Lower lobe of right lung (tissue), 2 donors: ENCODE data around the gene MAML3. TPM values are rescaled to one million over a fixed set of nuclear protein-coding genes. Genes with fewer than 3 reads are reported as not detected.

Source experiments
- ATAC-seq, 2 donors: fragments of 200-7000 bp; cut with Tn5 transposase; one replicate each; pipeline ENCODE4 v1.9.1; 2020 to 2022; ENCODE audit warnings: mild to moderate bottlenecking in 2 of 2, moderate library complexity in 2 of 2
- DNase-seq: peaks from one replicate; pipeline ENCODE4 v3.0.0-alpha.2; 2020
- H3K27ac ChIP-seq: fragments of 200-600 bp; one replicate; pipeline ENCODE4 v1.8.0; 2022
- H3K27me3 ChIP-seq: fragments of 200-600 bp; one replicate; pipeline ENCODE4 v1.8.0; 2022; ENCODE audit warnings: low read depth
- H3K36me3 ChIP-seq: fragments of 200-600 bp; one replicate; pipeline ENCODE4 v1.8.0; 2022; ENCODE audit warnings: mild to moderate bottlenecking
- H3K4me1 ChIP-seq: fragments of 200-600 bp; one replicate; pipeline ENCODE4 v1.8.0; 2022
- H3K4me3 ChIP-seq: fragments of 200-600 bp; one replicate; pipeline ENCODE4 v1.8.0; 2022; ENCODE audit warnings: mild to moderate bottlenecking
- H3K9me3 ChIP-seq: fragments of 200-600 bp; one replicate; pipeline ENCODE4 v1.8.0; 2022
- intact Hi-C: fragments of 100-400 bp; cut with DNase I; formaldehyde crosslinking; loops from one replicate; pipeline ENCODE4 v1.11.0; 2022
- total RNA-seq: library from RNA; stranded (reverse); fragmentation: NEBNext Ultra II Directional; extraction: Animal tissue kit (Norgen Biotek cat#: 25700); gene quantifications from one replicate; pipeline ENCODE4 v1.2.1, GENCODE V29; 2021
- TF ChIP-seq, protein P1 (sequence below): fragments of 200-600 bp; IDR thresholded peaks from one replicate; pipeline ENCODE4 v1.8.0; 2022; ENCODE audit warnings: antibody characterized with exemption, mild to moderate bottlenecking
- donor health status: DM: no; HTN: yes; CAD: no; lungs with severe emphysema.

MAML3 gene
- total RNA-seq, 1 donor from 2014 or later, result 12.5 TPM

DNA sequence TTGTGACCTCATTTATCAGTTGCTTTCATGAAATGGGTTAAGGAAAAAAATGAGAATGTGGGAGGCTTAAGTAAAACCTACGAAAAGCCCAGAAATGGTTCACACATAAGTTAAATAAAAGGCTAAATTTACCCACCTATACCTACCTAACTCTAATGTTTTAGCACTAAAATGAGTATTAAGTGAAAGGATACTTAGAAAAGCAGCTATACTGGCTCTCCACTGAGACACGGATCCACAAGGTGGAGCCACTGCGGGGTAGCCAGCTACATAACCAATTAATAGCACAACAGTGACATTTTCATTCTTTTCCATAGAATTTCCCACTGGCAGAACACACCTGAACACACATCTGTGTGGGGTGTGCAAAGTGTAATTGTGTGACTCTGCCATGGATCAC is 101.9 kb downstream of the MAML3 start:
- H3K4me1 ChIP-seq, result peaks cover 30% of the 10 kb centered on the region
- no peaks in the 10 kb centered on the region for H3K36me3 ChIP-seq
- DNase-seq, result peak; percentile 58
- no peaks in the 10 kb centered on the region for H3K9me3 ChIP-seq
- ATAC-seq, result peak; percentile 25 to 56
- no peak overlapping the region for H3K27ac ChIP-seq
- TF ChIP-seq, protein P1, sequence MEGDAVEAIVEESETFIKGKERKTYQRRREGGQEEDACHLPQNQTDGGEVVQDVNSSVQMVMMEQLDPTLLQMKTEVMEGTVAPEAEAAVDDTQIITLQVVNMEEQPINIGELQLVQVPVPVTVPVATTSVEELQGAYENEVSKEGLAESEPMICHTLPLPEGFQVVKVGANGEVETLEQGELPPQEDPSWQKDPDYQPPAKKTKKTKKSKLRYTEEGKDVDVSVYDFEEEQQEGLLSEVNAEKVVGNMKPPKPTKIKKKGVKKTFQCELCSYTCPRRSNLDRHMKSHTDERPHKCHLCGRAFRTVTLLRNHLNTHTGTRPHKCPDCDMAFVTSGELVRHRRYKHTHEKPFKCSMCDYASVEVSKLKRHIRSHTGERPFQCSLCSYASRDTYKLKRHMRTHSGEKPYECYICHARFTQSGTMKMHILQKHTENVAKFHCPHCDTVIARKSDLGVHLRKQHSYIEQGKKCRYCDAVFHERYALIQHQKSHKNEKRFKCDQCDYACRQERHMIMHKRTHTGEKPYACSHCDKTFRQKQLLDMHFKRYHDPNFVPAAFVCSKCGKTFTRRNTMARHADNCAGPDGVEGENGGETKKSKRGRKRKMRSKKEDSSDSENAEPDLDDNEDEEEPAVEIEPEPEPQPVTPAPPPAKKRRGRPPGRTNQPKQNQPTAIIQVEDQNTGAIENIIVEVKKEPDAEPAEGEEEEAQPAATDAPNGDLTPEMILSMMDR, result peak; percentile 57
- no peaks in the 10 kb centered on the region for H3K27me3 ChIP-seq
- intact Hi-C loops, result no loop called here
- no peak overlapping the region for H3K4me3 ChIP-seq

DNA sequence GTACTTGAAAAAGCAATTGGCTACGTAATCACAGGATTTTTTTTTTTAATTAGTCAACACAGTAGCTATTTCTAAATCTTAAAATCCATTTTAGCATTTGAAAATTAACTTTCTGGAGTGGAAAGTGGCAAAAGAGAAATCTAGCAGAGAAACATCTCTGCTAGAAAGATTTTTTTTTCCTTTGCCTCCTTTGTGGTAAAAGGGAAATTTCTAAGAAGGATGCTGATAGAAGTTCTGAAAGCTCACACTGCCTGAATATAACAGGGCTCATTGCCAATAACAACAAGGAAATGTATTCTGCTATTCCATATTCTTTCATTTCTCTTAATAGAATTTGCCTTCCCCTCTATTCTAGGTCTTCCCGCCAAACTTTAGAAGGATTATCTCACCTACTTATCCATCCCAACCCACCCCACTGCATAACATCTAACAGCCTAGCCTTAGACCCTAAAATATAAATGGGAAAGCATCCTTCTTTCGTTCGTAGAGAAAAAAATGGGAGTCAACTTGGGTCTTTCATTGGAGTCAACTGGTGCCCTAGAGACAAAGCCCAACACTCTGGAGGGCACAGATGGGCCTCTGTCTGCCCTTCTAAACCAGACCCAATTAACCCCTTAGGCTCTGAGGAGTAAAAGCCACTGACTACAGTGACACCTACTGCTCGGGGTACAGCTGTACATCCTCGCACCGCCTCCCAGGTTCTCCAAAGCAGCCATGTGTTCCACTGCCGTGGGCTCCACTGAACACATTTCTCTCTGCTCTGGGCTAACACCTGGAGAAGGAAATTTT is 103.9 kb downstream of the MAML3 start:
- no peak for ATAC-seq
- Histone ChIP-seq H3K36me3 (no peaks in the 10 kb centered on the region), H3K4me1 (peaks cover 43% of the 10 kb centered on the region), H3K27me3 (no peaks in the 10 kb centered on the region), H3K27ac (peak overlapping the region; percentile 70), H3K4me3 (peak overlapping the region; percentile 43), H3K9me3 (no peaks in the 10 kb centered on the region)
- no peak for DNase-seq
- intact Hi-C loops, result no loop called here
- TF ChIP-seq, protein P1, result no peak

DNA sequence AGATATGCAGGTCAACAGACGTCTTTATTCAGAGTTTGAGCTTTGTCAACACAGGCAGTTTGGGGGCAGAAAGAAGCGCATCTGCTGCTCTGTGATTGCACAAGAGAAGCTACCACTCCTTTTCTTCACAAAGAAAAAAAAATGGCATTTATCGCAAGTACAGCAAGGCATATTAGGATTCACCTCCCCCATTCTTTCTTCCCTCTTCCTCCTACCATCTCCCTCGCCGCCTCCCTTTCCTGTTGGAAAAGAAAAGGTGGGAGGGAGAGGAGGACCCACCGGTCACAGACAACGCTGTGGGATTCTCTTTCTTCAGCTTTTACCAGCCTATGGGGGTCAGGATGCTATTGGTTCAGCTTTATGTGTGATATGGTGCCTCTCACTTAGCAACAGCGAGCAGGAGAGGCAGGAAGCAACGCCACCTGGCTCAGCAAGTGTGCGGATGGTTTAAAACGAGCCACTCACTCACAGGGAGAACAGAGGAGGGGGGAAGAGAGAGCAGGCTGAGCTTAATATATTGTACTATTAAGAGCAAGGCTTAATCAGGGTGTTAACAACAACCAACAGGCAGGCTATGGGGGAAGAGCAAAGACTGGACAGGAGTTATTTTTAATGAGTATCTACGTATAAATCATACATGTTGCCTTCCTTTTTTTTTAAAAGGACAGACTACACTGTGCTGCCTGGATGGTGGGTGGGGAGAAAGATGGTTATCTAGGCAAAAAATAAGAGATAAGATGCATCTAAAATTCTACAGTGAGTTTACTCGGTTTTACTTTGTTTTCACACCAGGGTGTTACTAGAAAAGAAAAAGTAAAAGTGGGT is 104.7 kb downstream of the MAML3 start:
- H3K4me3 ChIP-seq, result peak overlapping the region; percentile 43
- peak overlapping the region; percentile 70 for H3K27ac ChIP-seq
- DNase-seq, result no peak
- peaks cover 51% of the 10 kb centered on the region for H3K4me1 ChIP-seq
- no peaks in the 10 kb centered on the region for H3K9me3 ChIP-seq
- no peaks in the 10 kb centered on the region for H3K27me3 ChIP-seq
- H3K36me3 ChIP-seq, result no peaks in the 10 kb centered on the region
- intact Hi-C loops, result no loop called here
- ATAC-seq, result peak; percentile 65 to 66
- TF ChIP-seq, protein P1, result no peak

DNA sequence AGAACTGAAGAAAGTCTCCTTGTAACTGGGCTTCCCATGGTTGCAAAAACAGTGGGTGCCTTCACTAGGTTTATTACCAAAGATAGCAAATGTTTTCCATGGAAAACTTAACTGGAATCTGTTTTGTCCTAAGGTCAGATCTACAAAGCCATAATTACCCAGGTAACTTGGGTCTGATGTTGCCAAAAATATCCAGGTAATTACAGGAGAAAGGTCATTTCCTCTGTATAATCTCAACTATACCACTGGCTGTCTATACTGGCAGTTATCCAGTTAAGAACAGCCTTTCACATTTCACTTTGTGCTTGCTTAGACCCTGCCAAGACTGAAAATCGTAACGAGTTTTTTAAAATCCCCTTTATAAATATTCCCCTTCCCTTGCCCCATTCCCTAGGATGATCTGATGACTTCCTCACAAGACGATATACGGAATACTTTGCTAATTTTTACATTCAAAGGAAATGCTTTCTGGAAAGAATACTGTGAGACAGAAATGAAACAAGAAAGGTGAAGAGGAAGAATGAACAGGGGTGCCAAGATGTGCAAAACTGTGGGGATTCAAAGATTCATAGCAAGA is 105.5 kb downstream of the MAML3 start:
- DNase-seq (no peak), ATAC-seq (no peak)
- peak overlapping the region; percentile 70 for H3K27ac ChIP-seq
- TF ChIP-seq, protein P1, result no peak
- H3K4me3 ChIP-seq, result peak overlapping the region; percentile 43
- H3K36me3 ChIP-seq, result no peaks in the 10 kb centered on the region
- H3K27me3 ChIP-seq, result no peaks in the 10 kb centered on the region
- H3K4me1 ChIP-seq, result peaks cover 54% of the 10 kb centered on the region
- intact Hi-C loops, result no loop called here
- H3K9me3 ChIP-seq, result no peaks in the 10 kb centered on the region

DNA sequence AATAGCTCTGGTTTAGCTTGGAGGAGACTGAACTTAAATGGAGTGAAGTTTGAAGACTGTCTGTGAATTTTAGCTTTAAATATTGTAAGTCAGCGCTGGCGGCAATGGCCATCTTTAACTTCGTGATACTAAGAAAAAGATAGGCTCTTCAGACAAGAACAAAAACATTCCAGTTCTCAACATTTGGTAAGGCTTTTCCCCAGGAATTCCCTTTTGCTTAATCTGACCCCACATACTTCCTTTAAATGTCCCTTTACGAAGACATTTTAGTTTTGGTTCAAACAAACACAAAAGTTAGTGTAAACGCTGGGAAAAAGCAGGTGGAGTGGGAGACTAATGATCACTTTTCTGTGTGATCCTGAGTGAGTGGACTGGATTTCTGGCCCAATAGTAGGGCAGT is 106.2 kb downstream of the MAML3 start:
- Histone ChIP-seq H3K27me3 (no peaks in the 10 kb centered on the region), H3K27ac (no peak overlapping the region), H3K4me3 (no peak overlapping the region), H3K9me3 (no peaks in the 10 kb centered on the region), H3K4me1 (peaks cover 54% of the 10 kb centered on the region), H3K36me3 (no peaks in the 10 kb centered on the region)
- intact Hi-C loops, result no loop called here
- ATAC-seq, result no peak
- no peak for DNase-seq
- TF ChIP-seq, protein P1, result no peak
